NT2/D1 (cell line): ENCODE measurements around the gene ADARB2.

ENCODE experiments used
- YY1 ChIP-seq: IDR thresholded peaks from 2 replicates; pipeline ENCODE4 v1.6.1; 2011; ENCODE audit not compliant: insufficient read length, insufficient read depth
- ZNF274 ChIP-seq: IDR thresholded peaks from 2 replicates; pipeline ENCODE4 v1.6.1; 2011; ENCODE audit warnings: mild to moderate bottlenecking, low read depth, low read length

DNA sequence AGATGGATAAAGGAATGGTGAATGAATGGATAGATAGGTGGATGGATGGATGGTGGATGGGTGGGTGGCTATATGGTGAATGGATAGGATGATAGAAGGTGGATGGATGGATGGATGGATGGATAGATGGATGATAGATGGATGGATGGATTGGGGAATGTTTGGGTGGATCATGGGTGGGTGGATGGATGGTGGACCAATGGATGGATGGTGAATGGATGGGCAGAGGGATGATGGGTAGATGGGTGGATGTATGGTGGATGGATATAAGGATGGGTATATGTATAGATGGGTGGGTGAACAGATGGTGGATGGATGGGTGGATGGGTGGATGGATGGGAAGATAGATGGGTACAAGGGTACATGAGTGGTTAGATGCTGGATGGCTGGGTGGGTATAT lies 322.4 kb downstream of the ADARB2 start:
- no peak for TF ChIP-seq YY1
- TF ChIP-seq ZNF274 = no peak
